ENCODE results near the gene BOLA3.
A peak's percentile ranks its signal among the peaks of the same experiment; 100 is the strongest.

BOLA3 gene

GRCh38 chr2:74178211-74179062 lies 30.7 kb upstream of the BOLA3 start, which contains the start of gene MOB1A (continued):
- TF ChIP-seq ZBTB10 (tag by site-specific recombination; IDR thresholded peaks at IDR 0.05) (peak; percentile 58; the same call in 1 of the 2 replicates), ZBTB17 (tag by site-specific recombination; IDR thresholded peaks at IDR 0.05) (peak; percentile 44), SP7 (tag by site-specific recombination; IDR thresholded peaks at IDR 0.05) (0 out of 2 replicates have a peak, but pooled peaks have one; percentile 21), GLIS2 (tag by site-specific recombination; IDR thresholded peaks at IDR 0.05) (peak; percentile 83), PATZ1 (tag by site-specific recombination; IDR thresholded peaks at IDR 0.05) (peak; percentile 87), ZNF311 (tag by site-specific recombination; IDR thresholded peaks at IDR 0.05; ENCODE audit: borderline replicate concordance) (no peak), ZNF2 (tag by site-specific recombination; IDR thresholded peaks at IDR 0.05) (no peak), ZNF157 (tag by site-specific recombination; IDR thresholded peaks at IDR 0.05) (no peak), ZNF23 (tag by site-specific recombination; IDR thresholded peaks at IDR 0.05; ENCODE audit: borderline replicate concordance) (no peak), ZNF211 (tag by site-specific recombination; IDR thresholded peaks at IDR 0.05; ENCODE audit: low read depth) (no peak), ZNF426 (tag by site-specific recombination; IDR thresholded peaks at IDR 0.05) (no peak), ZBTB20 (tag by site-specific recombination; IDR thresholded peaks at IDR 0.05) (peak; percentile 35; the same call in 1 of the 2 replicates), ZNF121 (tag by site-specific recombination; IDR thresholded peaks at IDR 0.05) (no peak), ZNF768 (tag by site-specific recombination; IDR thresholded peaks at IDR 0.05) (no peak), ZBTB26 (tag by site-specific recombination; optimal IDR thresholded peaks at IDR 0.05) (peak; percentile 55), SP2 (tag by site-specific recombination; IDR thresholded peaks at IDR 0.05) (peak; percentile 92), ZNF335 (tag by site-specific recombination; conservative IDR thresholded peaks at IDR 0.05) (no peak), ZNF792 (tag by site-specific recombination; IDR thresholded peaks at IDR 0.05) (0 out of 2 replicates have a peak, but pooled peaks have one; percentile 53), ZNF776 (tag by site-specific recombination; IDR thresholded peaks at IDR 0.05; ENCODE audit: borderline replicate concordance) (no peak), ZNF248 (tag by site-specific recombination; IDR thresholded peaks at IDR 0.05) (no peak), GLIS1 (tag by site-specific recombination; IDR thresholded peaks at IDR 0.05) (peak; percentile 74), ZBTB1 (tag by site-specific recombination; IDR thresholded peaks at IDR 0.05) (no peak)
- TF ChIP-seq, protein P1, sequence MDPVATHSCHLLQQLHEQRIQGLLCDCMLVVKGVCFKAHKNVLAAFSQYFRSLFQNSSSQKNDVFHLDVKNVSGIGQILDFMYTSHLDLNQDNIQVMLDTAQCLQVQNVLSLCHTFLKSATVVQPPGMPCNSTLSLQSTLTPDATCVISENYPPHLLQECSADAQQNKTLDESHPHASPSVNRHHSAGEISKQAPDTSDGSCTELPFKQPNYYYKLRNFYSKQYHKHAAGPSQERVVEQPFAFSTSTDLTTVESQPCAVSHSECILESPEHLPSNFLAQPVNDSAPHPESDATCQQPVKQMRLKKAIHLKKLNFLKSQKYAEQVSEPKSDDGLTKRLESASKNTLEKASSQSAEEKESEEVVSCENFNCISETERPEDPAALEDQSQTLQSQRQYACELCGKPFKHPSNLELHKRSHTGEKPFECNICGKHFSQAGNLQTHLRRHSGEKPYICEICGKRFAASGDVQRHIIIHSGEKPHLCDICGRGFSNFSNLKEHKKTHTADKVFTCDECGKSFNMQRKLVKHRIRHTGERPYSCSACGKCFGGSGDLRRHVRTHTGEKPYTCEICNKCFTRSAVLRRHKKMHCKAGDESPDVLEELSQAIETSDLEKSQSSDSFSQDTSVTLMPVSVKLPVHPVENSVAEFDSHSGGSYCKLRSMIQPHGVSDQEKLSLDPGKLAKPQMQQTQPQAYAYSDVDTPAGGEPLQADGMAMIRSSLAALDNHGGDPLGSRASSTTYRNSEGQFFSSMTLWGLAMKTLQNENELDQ (tag by site-specific recombination; IDR thresholded peaks at IDR 0.05; ENCODE audit: low read depth), result no peak
- TF ChIP-seq, protein P2, sequence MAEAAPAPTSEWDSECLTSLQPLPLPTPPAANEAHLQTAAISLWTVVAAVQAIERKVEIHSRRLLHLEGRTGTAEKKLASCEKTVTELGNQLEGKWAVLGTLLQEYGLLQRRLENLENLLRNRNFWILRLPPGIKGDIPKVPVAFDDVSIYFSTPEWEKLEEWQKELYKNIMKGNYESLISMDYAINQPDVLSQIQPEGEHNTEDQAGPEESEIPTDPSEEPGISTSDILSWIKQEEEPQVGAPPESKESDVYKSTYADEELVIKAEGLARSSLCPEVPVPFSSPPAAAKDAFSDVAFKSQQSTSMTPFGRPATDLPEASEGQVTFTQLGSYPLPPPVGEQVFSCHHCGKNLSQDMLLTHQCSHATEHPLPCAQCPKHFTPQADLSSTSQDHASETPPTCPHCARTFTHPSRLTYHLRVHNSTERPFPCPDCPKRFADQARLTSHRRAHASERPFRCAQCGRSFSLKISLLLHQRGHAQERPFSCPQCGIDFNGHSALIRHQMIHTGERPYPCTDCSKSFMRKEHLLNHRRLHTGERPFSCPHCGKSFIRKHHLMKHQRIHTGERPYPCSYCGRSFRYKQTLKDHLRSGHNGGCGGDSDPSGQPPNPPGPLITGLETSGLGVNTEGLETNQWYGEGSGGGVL (tag by site-specific recombination; IDR thresholded peaks at IDR 0.05), result 0 out of 2 replicates have a peak, but pooled peaks have one; percentile 26
- TF ChIP-seq, protein P3, sequence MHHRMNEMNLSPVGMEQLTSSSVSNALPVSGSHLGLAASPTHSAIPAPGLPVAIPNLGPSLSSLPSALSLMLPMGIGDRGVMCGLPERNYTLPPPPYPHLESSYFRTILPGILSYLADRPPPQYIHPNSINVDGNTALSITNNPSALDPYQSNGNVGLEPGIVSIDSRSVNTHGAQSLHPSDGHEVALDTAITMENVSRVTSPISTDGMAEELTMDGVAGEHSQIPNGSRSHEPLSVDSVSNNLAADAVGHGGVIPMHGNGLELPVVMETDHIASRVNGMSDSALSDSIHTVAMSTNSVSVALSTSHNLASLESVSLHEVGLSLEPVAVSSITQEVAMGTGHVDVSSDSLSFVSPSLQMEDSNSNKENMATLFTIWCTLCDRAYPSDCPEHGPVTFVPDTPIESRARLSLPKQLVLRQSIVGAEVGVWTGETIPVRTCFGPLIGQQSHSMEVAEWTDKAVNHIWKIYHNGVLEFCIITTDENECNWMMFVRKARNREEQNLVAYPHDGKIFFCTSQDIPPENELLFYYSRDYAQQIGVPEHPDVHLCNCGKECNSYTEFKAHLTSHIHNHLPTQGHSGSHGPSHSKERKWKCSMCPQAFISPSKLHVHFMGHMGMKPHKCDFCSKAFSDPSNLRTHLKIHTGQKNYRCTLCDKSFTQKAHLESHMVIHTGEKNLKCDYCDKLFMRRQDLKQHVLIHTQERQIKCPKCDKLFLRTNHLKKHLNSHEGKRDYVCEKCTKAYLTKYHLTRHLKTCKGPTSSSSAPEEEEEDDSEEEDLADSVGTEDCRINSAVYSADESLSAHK (tag by site-specific recombination; IDR thresholded peaks at IDR 0.05), result peak; percentile 96
